Stimulated activated CD8-positive, alpha-beta memory T cell treated with anti-CD3 and anti-CD28 coated beads, Interleukin-4, amount 100 ng/mL, for 1 hour (primary cell): ENCODE data around the gene LRPAP1.

Experiments
- DNase-seq, 2 donors: peaks; one replicate each; pipeline ENCODE4 v3.0.0-alpha.2; 2020; ENCODE audit warnings: low read depth in 2 of 2, low spot score in 1 of 2

The LRPAP1 gene

GRCh38 chr4:3486541-3487540 lies 45.4 kb downstream of the LRPAP1 start:
- DNase-seq, result no peak

GRCh38 chr4:3485886-3486540 lies 46.2 kb downstream of the LRPAP1 start:
- no peak for DNase-seq

GRCh38 chr4:3485011-3485791 lies 47.0 kb downstream of the LRPAP1 start:
- no peak for DNase-seq

- DNase-seq, result no peak
Measured at GRCh38 chr4:3484057-3484973, 47.9 kb downstream of the LRPAP1 start.

- no peak for DNase-seq
Measured at GRCh38 chr4:3483471-3483921, 48.7 kb downstream of the LRPAP1 start.

GRCh38 chr4:3482707-3483106 lies 49.5 kb downstream of the LRPAP1 start:
- DNase-seq, result no peak

- no peak for DNase-seq
Measured at GRCh38 chr4:3481783-3482393, 50.3 kb downstream of the LRPAP1 start.

- no peak for DNase-seq
Measured at GRCh38 chr4:3481113-3481531, 51.1 kb downstream of the LRPAP1 start.

- peak; percentile 38 to 39 for DNase-seq
Measured at GRCh38 chr4:3480528-3481112, 51.6 kb downstream of the LRPAP1 start.

- DNase-seq, result no peak
Measured at GRCh38 chr4:3479358-3480101, 52.7 kb downstream of the LRPAP1 start.

- DNase-seq, result no peak
Measured at GRCh38 chr4:3478446-3479357, 53.5 kb downstream of the LRPAP1 start.

- DNase-seq, result no peak
Measured at GRCh38 chr4:3477750-3478430, 54.3 kb downstream of the LRPAP1 start.

GRCh38 chr4:3476936-3477749 lies 55.1 kb downstream of the LRPAP1 start:
- DNase-seq, result no peak

GRCh38 chr4:3476341-3476747 lies 55.9 kb downstream of the LRPAP1 start:
- no peak for DNase-seq

- no peak for DNase-seq
Measured at GRCh38 chr4:3475713-3476260, 56.4 kb downstream of the LRPAP1 start.
